H9 (cell line): ENCODE data around the gene CYSTM1. TPM values are rescaled to one million over a fixed set of nuclear protein-coding genes. Genes with fewer than 3 reads are reported as not detected.

Source experiments
- DNase-seq: peaks from one replicate; pipeline ENCODE4 v3.0.0-alpha.2; 2017
- H2AFZ ChIP-seq: one replicate; pipeline ENCODE4 v1.6.1; 2013; ENCODE audit warnings: mild to moderate bottlenecking, low read length, control low read depth, moderate library complexity
- H2AK5ac ChIP-seq: 2 replicates; pipeline ENCODE4 v1.6.1; 2013; ENCODE audit warnings: low read length, control low read depth, mixed read lengths; ENCODE audit not compliant: insufficient read length
- H2BK120ac ChIP-seq: one replicate; pipeline ENCODE4 v1.6.1; 2013; ENCODE audit warnings: low read depth, mild to moderate bottlenecking, low read length, control low read depth, inconsistent platforms; ENCODE audit not compliant: poor library complexity, severe bottlenecking
- H2BK12ac ChIP-seq: 2 replicates; pipeline ENCODE4 v1.6.1; 2013; ENCODE audit warnings: low read length, control low read depth, mixed read lengths, low read depth; ENCODE audit not compliant: insufficient read length
- H2BK15ac ChIP-seq: 2 replicates; pipeline ENCODE4 v1.6.1; 2013; ENCODE audit warnings: low read depth, low read length, control low read depth
- H2BK20ac ChIP-seq: one replicate; pipeline ENCODE4 v1.6.1; 2013; ENCODE audit warnings: low read depth, mild to moderate bottlenecking, low read length, control low read depth, inconsistent platforms; ENCODE audit not compliant: poor library complexity, severe bottlenecking
- H2BK5ac ChIP-seq: 2 replicates; pipeline ENCODE4 v1.6.1; 2013; ENCODE audit warnings: low read length, control low read depth, mixed read lengths; ENCODE audit not compliant: insufficient read length
- H3K14ac ChIP-seq: 2 replicates; pipeline ENCODE4 v1.6.1; 2013; ENCODE audit warnings: low read length, control low read depth; ENCODE audit not compliant: insufficient read depth
- H3K18ac ChIP-seq: 2 replicates; pipeline ENCODE4 v1.6.1; 2013; ENCODE audit warnings: low read depth, mild to moderate bottlenecking, mixed read lengths, low read length, control low read depth; ENCODE audit not compliant: insufficient read length
- H3K23ac ChIP-seq: 2 replicates; pipeline ENCODE4 v1.6.1; 2013; ENCODE audit warnings: low read length, control low read depth, mixed read lengths, low read depth; ENCODE audit not compliant: insufficient read length
- H3K23me2 ChIP-seq: 2 replicates; pipeline ENCODE4 v1.6.1; 2013; ENCODE audit warnings: low read depth, mild to moderate bottlenecking, mixed read lengths, low read length, control low read depth; ENCODE audit not compliant: insufficient read length, poor library complexity, severe bottlenecking
- H3K27ac ChIP-seq: 2 replicates; pipeline ENCODE4 v1.5.1; 2013; ENCODE audit warnings: low read length, control low read depth, mixed read lengths, low read depth; ENCODE audit not compliant: insufficient read length
- H3K27me3 ChIP-seq: 2 replicates; pipeline ENCODE4 v1.6.1; 2013; ENCODE audit warnings: low read length, control low read depth, inconsistent platforms; ENCODE audit not compliant: insufficient read depth
- H3K4ac ChIP-seq: 2 replicates; pipeline ENCODE4 v1.6.1; 2013; ENCODE audit warnings: low read depth, mild to moderate bottlenecking, control low read depth, inconsistent platforms, low read length, moderate library complexity
- H3K4me1 ChIP-seq: 2 replicates; pipeline ENCODE4 v1.6.1; 2013; ENCODE audit warnings: low read length, control low read depth, inconsistent platforms; ENCODE audit not compliant: insufficient read depth
- H3K4me2 ChIP-seq: 2 replicates; pipeline ENCODE4 v1.6.1; 2013; ENCODE audit warnings: low read length, control low read depth, mixed read lengths; ENCODE audit not compliant: insufficient read length, insufficient read depth
- H3K56ac ChIP-seq: 2 replicates; pipeline ENCODE4 v1.6.1; 2013; ENCODE audit warnings: low read depth, mild to moderate bottlenecking, mixed read lengths, low read length, control low read depth; ENCODE audit not compliant: insufficient read length
- H3K79me1 ChIP-seq: 2 replicates; pipeline ENCODE4 v1.6.1; 2013; ENCODE audit warnings: low read depth, mild to moderate bottlenecking, moderate library complexity, low read length, control low read depth, inconsistent platforms; ENCODE audit not compliant: insufficient read depth, poor library complexity, severe bottlenecking
- H3K79me2 ChIP-seq: 2 replicates; pipeline ENCODE4 v1.6.1; 2013; ENCODE audit warnings: low read length, control low read depth, inconsistent platforms; ENCODE audit not compliant: insufficient read depth
- H3K9ac ChIP-seq: 2 replicates; pipeline ENCODE4 v1.6.1; 2013; ENCODE audit warnings: low read length, control low read depth, mixed read lengths; ENCODE audit not compliant: insufficient read length; ENCODE audit errors: extremely low read depth
- H3K9me3 ChIP-seq: one replicate; pipeline ENCODE4 v1.6.1; 2013; ENCODE audit warnings: low read depth, low read length, inconsistent platforms; ENCODE audit not compliant: control insufficient read depth
- H3T11ph ChIP-seq: one replicate; pipeline ENCODE4 v1.6.1; 2013; ENCODE audit warnings: mild to moderate bottlenecking, low read length, control low read depth, inconsistent platforms
- H4K20me1 ChIP-seq: one replicate; pipeline ENCODE4 v1.6.1; 2013; ENCODE audit not compliant: control insufficient read depth, insufficient read length, insufficient read depth
- H4K5ac ChIP-seq: 2 replicates; pipeline ENCODE4 v1.6.1; 2013; ENCODE audit warnings: low read depth, mild to moderate bottlenecking, mixed read lengths, low read length, control low read depth; ENCODE audit not compliant: insufficient read length
- H4K8ac ChIP-seq: replicated peaks from 2 replicates; pipeline ENCODE4 v1.6.1; 2013; ENCODE audit warnings: low read length, control low read depth, mixed read lengths, low read depth; ENCODE audit not compliant: insufficient read length
- H4K91ac ChIP-seq: 2 replicates; pipeline ENCODE4 v1.6.1; 2013; ENCODE audit warnings: low read depth, mild to moderate bottlenecking, moderate library complexity, mixed read lengths, low read length, control low read depth; ENCODE audit not compliant: insufficient read length
- H3K27ac Mint-ChIP-seq, 3 experiments: 2 replicates in 2 of 3; 3 replicates in 1 of 3; pipeline ENCODE4 v1.8.0; 2020 to 2021; ENCODE audit warnings: mixed read lengths in 3 of 3, mild to moderate bottlenecking in 1 of 3, moderate library complexity in 1 of 3
- H3K27me3 Mint-ChIP-seq: 2 replicates; pipeline ENCODE4 v1.8.0; 2021; ENCODE audit warnings: low read depth, mild to moderate bottlenecking, moderate library complexity, mixed read lengths
- H3K36me3 Mint-ChIP-seq, 3 experiments: 2 replicates in 2 of 3; 3 replicates in 1 of 3; pipeline ENCODE4 v1.8.0; 2020 to 2021; ENCODE audit warnings: low read depth in 3 of 3, mixed read lengths in 3 of 3; ENCODE audit not compliant: insufficient read depth in 1 of 3
- H3K4me1 Mint-ChIP-seq, 2 experiments: 2 replicates each; pipeline ENCODE4 v1.8.0; 2020; ENCODE audit warnings: mixed read lengths in 2 of 2
- H3K4me3 Mint-ChIP-seq, 2 experiments: 2 replicates in 1 of 2; 3 replicates in 1 of 2; pipeline ENCODE4 v1.8.0; 2020 to 2021; ENCODE audit warnings: mild to moderate bottlenecking in 2 of 2, mixed read lengths in 2 of 2, moderate library complexity in 1 of 2
- H3K9me3 Mint-ChIP-seq, 2 experiments: 2 replicates in 1 of 2; 3 replicates in 1 of 2; pipeline ENCODE4 v1.8.0; 2020; ENCODE audit warnings: mild to moderate bottlenecking in 2 of 2, mixed read lengths in 2 of 2, moderate library complexity in 1 of 2
- CTCF ChIP-seq: fragments of 200-600 bp; sonication (generic); conservative IDR thresholded peaks from 3 replicates; pipeline ENCODE4 v1.8.0; 2021; ENCODE audit warnings: antibody characterized with exemption, mild to moderate bottlenecking
- WGBS: extraction: QIAGEN DNeasy Blood & Tissue Kit; methylation state at CpG from one replicate; pipeline ENCODE4 v1.1.7; 2013; ENCODE audit warnings: missing lambda C conversion rate, low lambda C conversion rate, mixed read lengths; ENCODE audit not compliant: insufficient read length; ENCODE audit errors: extremely low coverage; 5-methylcytosine and 5-hydroxymethylcytosine counted together
- total RNA-seq: library from RNA; stranded (reverse); gene quantifications from 2 replicates; pipeline ENCODE4 v1.2.1, GENCODE V29; 2021

CYSTM1 gene
- total RNA-seq, 1 experiment from 2014 or later = 20.6 TPM

- no peak overlapping the region for H3K27ac ChIP-seq
- no peaks in the 10 kb centered on the region for H3K79me2 ChIP-seq
- Mint-ChIP-seq H3K4me1 (peaks cover 18 to 19% of the 10 kb centered on the region in 2 experiments), H3K27ac (0 out of 7 replicates have a peak overlapping the region, but pooled peaks of 1 of the 3 experiments have one; percentile 33), H3K36me3 (no peaks in the 10 kb centered on the region), H3K9me3 (no peaks in the 10 kb centered on the region; a peak in 1 of 5 replicates), H3K27me3 (no peaks in the 10 kb centered on the region), H3K4me3 (no peak overlapping the region)
- no peaks in the 10 kb centered on the region for H3K79me1 ChIP-seq
- H3K9me3 ChIP-seq = no peaks in the 10 kb centered on the region
- H2AK5ac ChIP-seq = no peak overlapping the region
- H3K4ac ChIP-seq = no peak overlapping the region
- H4K20me1 ChIP-seq = no peaks in the 10 kb centered on the region
- no peaks in the 10 kb centered on the region; the same call in 1 of the 2 replicates for H3K4me1 ChIP-seq
- H4K5ac ChIP-seq = no peak overlapping the region
- no peak overlapping the region for H3K56ac ChIP-seq
- no peak overlapping the region for H3K18ac ChIP-seq
- H2BK120ac ChIP-seq = no peak overlapping the region
- no peak overlapping the region for H3K23ac ChIP-seq
- H4K8ac ChIP-seq = no peak overlapping the region
- no peak overlapping the region for H3K9ac ChIP-seq
- WGBS = no CpG with 5 or more reads among the region's 3 CpGs
- H4K91ac ChIP-seq = no peak overlapping the region
- H2AFZ ChIP-seq = no peak overlapping the region
- no peak overlapping the region for H2BK15ac ChIP-seq
- DNase-seq = no peak
- no peak overlapping the region for H3K4me2 ChIP-seq
- H2BK20ac ChIP-seq = no peak overlapping the region
- no peak overlapping the region for H2BK12ac ChIP-seq
- H3K23me2 ChIP-seq = no peaks in the 10 kb centered on the region
- H3K14ac ChIP-seq = no peak overlapping the region
- H3K27me3 ChIP-seq = no peaks in the 10 kb centered on the region
- H3T11ph ChIP-seq = no peak overlapping the region
- no peak for TF ChIP-seq CTCF
- no peak overlapping the region for H2BK5ac ChIP-seq
Measured at GRCh38 chr5:140220032-140220697, 45.2 kb downstream of the CYSTM1 start.
